ENCODE measurements around the gene PARP11.
"Not testable (repeated sequence)": the region's sequence is repeated elsewhere in the genome, so short reads cannot be mapped to it uniquely, and the experiment has no call there.

The PARP11 gene

GRCh38 chr12:3882896-3883564, 9.8 kb upstream of the PARP11 start:
- no peak for DNase-seq (ENCODE audit: low read depth)

- DNase-seq (ENCODE audit: low read depth) = no peak
Measured at GRCh38 chr12:3882406-3882805, 9.2 kb upstream of the PARP11 start.

- DNase-seq (ENCODE audit: low read depth) = no peak
Measured at GRCh38 chr12:3881281-3881950, 8.2 kb upstream of the PARP11 start.

GRCh38 chr12:3879846-3880245, 6.6 kb upstream of the PARP11 start:
- no peak for DNase-seq (ENCODE audit: low read depth)

GRCh38 chr12:3871356-3871755, 1.8 kb downstream of the PARP11 start:
- DNase-seq (ENCODE audit: low read depth) = no peak

GRCh38 chr12:3869865-3870264, 3.3 kb downstream of the PARP11 start:
- DNase-seq (ENCODE audit: low read depth) = no peak

GRCh38 chr12:3869433-3869832, 3.8 kb downstream of the PARP11 start:
- DNase-seq (ENCODE audit: low read depth) = no peak

GRCh38 chr12:3863756-3864155, 9.4 kb downstream of the PARP11 start:
- no peak for DNase-seq (ENCODE audit: low read depth)

- DNase-seq (ENCODE audit: low read depth) = no peak
Measured at GRCh38 chr12:3842517-3842916, 30.7 kb downstream of the PARP11 start.

- no peak for DNase-seq (ENCODE audit: low read depth)
Measured at GRCh38 chr12:3841783-3842182, 31.4 kb downstream of the PARP11 start.

GRCh38 chr12:3840833-3841232, 32.4 kb downstream of the PARP11 start:
- DNase-seq (ENCODE audit: low read depth) = not testable (repeated sequence)

- DNase-seq (ENCODE audit: low read depth) = not testable (repeated sequence)
Measured at GRCh38 chr12:3839745-3840144, 33.5 kb downstream of the PARP11 start.

GRCh38 chr12:3838701-3839548, 34.3 kb downstream of the PARP11 start:
- DNase-seq (ENCODE audit: low read depth) = peak; percentile 24

GRCh38 chr12:3838076-3838475, 35.1 kb downstream of the PARP11 start:
- no peak for DNase-seq (ENCODE audit: low read depth)

- no peak for DNase-seq (ENCODE audit: low read depth)
Measured at GRCh38 chr12:3837049-3837448, 36.1 kb downstream of the PARP11 start.

GRCh38 chr12:3836641-3837040, 36.6 kb downstream of the PARP11 start:
- no peak for DNase-seq (ENCODE audit: low read depth)

GRCh38 chr12:3835914-3836313, 37.3 kb downstream of the PARP11 start:
- DNase-seq (ENCODE audit: low read depth) = no peak

GRCh38 chr12:3834774-3835173, 38.4 kb downstream of the PARP11 start:
- no peak for DNase-seq (ENCODE audit: low read depth)

GRCh38 chr12:3833670-3834310, 39.4 kb downstream of the PARP11 start:
- DNase-seq (ENCODE audit: low read depth) = no peak

- DNase-seq (ENCODE audit: low read depth) = no peak
Measured at GRCh38 chr12:3832738-3833137, 40.5 kb downstream of the PARP11 start.

GRCh38 chr12:3828888-3829287, 44.3 kb downstream of the PARP11 start:
- DNase-seq (ENCODE audit: low read depth) = no peak

GRCh38 chr12:3827301-3828000, 45.7 kb downstream of the PARP11 start:
- no peak for DNase-seq (ENCODE audit: low read depth)
